Choroid plexus epithelial cell (primary cell): ENCODE data around the gene NKTR.
A peak's percentile ranks its signal among the peaks of the same experiment; 100 is the strongest.

ENCODE experiments used
- DNase-seq: peaks from one replicate; pipeline ENCODE4 v3.0.0-alpha.2; 2010; ENCODE audit warnings: low read depth
- H3K4me3 ChIP-seq: 2 replicates; pipeline ENCODE4 v1.5.1; 2011; ENCODE audit warnings: low read depth, mild to moderate bottlenecking, control low read depth, low read length, moderate library complexity
- TF ChIP-seq, protein P1 (sequence below): conservative IDR thresholded peaks from 2 replicates; pipeline ENCODE4 v1.5.1; 2011; ENCODE audit warnings: low read depth, mild to moderate bottlenecking, control low read depth, inconsistent platforms, low read length, moderate library complexity

The NKTR gene

DNA sequence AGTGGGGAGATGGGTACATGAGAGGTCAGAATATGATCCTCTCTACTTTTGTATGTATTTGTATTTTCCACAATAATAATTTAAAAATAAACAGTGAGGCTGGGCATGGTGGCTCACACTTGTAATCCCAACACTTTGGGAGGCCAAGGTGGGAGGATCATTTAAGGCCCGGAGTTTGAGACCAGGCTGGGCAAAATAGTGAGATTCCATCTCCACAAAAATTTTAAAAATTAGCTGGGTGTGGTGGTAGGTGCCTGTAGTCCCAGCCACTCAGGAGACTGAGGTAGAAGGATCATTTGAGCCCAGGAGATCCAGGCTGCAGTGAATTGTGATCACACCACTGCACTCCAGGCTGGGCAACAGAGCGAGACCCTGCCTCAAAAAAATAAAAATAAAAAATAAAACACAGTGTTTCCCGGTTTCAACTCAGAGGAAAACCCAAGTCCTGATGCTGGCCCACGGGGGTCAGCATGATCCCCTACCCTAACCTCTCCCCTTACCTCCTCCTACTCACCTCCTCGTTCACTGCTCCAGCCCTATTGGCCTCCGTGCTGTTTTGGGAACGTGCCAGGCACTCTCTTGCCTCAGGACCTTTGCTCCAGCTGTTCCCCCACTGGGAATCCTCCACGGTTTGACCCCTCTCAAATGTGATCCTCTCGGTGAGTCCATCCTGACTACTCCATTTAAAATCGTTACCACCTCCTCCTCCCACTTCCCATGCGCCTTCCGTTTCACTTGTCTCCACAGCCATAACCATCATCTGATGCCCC, 82.0 kb downstream of the NKTR start:
- TF ChIP-seq, protein P1, sequence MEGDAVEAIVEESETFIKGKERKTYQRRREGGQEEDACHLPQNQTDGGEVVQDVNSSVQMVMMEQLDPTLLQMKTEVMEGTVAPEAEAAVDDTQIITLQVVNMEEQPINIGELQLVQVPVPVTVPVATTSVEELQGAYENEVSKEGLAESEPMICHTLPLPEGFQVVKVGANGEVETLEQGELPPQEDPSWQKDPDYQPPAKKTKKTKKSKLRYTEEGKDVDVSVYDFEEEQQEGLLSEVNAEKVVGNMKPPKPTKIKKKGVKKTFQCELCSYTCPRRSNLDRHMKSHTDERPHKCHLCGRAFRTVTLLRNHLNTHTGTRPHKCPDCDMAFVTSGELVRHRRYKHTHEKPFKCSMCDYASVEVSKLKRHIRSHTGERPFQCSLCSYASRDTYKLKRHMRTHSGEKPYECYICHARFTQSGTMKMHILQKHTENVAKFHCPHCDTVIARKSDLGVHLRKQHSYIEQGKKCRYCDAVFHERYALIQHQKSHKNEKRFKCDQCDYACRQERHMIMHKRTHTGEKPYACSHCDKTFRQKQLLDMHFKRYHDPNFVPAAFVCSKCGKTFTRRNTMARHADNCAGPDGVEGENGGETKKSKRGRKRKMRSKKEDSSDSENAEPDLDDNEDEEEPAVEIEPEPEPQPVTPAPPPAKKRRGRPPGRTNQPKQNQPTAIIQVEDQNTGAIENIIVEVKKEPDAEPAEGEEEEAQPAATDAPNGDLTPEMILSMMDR, result no peak
- no peak overlapping the region for H3K4me3 ChIP-seq
- DNase-seq, result no peak

DNA sequence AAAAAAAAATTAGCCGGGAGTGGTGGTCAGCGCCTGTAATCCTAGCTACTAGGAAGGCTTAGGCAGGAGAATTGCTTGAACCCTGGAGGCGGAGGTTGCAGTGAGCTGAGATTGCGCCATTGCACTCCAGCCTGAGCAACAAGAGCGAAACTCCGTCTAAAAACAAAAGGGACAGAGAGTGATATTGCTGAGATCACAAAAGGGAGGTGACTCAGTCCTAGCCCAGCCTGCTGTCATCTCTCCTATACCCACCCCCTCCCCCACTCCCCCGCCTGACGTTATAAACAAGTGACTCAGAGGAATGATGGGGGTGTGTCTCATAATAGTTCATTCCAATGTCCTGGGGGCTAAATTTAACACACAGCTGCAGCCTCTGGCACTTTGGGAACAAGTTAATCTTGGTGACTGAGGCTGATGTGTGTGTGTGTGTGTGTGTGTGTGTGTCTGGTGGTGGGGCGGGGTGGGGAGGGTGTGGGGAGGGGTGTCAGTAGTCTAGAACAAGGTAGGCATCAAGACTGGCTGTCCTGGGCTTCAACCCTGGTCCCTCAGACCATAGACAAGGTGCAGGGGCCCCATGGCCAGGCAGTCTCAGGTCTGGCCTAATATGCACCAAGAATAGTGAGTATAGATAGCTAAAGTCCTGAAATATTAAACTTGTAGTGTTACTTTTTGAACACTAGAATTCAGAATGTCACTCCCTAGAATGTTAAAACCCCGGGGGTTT, 83.6 kb downstream of the NKTR start:
- DNase-seq, result peak; percentile 90
- TF ChIP-seq, protein P1, result no peak
- H3K4me3 ChIP-seq, result no peak overlapping the region

DNA sequence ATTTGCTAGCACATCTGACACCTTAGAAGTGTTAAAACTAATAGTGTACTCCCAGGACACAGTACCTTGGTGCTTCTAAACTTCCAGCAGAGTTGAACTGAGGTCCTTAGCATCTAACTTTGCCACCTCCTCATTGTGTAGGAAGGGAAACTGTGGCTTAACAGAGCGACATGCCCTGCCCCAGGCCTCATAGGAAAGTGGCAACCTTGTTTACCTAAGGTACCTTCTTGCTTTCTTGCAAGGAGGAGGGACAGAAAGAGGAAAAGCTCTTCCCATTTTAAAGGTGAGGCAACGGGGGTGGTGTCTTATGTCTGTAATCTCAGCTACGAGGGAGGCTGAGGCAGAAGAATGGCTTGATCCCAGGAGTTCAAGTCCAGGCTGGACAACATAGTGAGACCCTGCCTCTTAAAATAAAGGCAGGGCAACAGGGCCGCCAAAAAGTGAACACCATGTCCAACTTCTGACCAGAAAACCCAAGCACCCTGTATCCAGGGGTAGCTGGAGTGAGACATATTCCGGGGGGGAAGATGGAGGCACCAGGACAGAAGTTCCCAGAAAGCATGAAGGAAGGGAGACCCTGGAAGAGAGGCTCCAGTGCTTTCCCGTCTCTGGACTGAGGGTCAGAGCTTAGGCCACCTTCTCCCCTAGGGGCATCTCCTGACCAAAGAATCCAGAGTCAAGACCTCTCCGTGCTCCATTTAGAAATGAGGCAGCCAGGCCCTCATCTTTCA, 84.3 kb downstream of the NKTR start:
- TF ChIP-seq, protein P1, result no peak

DNA sequence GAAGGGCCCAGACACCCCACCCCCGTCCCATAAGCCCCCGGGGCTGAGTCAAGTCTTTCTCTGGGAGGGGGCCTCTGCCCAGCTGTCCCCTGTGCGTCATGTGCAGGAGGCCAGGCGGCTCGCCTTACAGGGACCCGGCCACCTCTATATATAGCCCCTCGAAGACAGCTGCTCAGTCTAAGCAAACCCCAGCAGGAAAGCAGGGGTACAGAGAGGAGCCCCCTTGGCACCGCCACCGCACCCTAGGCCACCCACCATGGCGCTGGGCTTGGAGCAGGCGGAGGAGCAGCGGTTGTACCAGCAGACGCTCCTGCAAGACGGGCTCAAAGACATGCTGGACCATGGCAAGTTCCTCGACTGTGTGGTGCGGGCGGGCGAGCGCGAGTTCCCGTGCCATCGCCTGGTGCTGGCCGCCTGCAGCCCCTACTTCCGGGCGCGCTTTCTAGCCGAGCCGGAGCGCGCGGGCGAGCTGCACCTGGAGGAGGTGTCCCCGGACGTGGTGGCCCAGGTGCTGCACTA, 84.9 kb downstream of the NKTR start, which contains the start of gene KLHL40:
Gene KLHL40 (plus strand): TSS at position 175 of the 519 bp plus-strand sequence. CDS start 82 bp downstream, at position 257.
- DNase-seq, result no peak
- H3K4me3 ChIP-seq, result no peak within 1 kb of the TSS
- TF ChIP-seq, protein P1, result no peak

More for the DNA sequence above, 84.3 kb downstream of the NKTR start:
- no peak overlapping the region for H3K4me3 ChIP-seq
- DNase-seq, result no peak

- H3K4me3 ChIP-seq, result no peak overlapping the region
These were observed 85.7 kb downstream of the NKTR start for GRCh38 chr3:42685891-42686820.

More at GRCh38 chr3:42685891-42686820, 85.7 kb downstream of the NKTR start:
- TF ChIP-seq, protein P1, result no peak
- DNase-seq, result no peak
